ENCODE data around the gene GPD1L.
"Not testable (repeated sequence)": the region's sequence is repeated elsewhere in the genome, so short reads cannot be mapped to it uniquely, and the experiment has no call there.

GPD1L gene

DNA sequence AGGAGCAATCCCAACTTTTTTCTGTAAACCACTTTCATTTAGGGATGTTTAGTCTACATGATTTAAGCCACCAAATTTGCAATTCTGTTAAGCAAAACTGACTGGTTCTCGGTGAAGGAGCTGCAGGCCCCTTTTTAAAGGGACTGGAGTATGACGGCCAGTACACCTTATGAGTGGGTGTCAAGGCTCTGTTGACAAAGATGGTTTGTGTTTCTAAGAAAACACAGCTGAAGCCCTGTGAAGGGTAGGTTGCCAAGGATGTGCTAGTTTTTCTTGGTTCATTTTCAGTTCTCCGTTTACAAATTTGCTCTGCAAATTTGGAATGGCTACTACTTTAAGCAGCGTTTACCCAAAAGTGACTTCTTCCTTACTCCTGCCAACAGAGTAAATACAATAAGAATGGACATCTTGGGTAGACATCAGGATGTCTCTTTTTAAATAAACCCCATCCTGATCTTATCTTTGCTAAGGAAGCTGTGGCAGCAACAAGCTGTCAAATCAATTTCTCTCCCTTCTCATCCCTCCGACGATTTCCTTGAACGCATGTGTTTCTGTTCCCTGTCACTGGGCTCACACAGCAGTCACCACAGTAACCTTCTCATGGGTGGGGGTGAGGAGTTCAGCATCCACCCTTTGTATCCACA lies 73.8 kb downstream of the GPD1L start:
- no peak for DNase-seq (ENCODE audit: low read depth in 2 of 3, low spot score in 2 of 3)

DNA sequence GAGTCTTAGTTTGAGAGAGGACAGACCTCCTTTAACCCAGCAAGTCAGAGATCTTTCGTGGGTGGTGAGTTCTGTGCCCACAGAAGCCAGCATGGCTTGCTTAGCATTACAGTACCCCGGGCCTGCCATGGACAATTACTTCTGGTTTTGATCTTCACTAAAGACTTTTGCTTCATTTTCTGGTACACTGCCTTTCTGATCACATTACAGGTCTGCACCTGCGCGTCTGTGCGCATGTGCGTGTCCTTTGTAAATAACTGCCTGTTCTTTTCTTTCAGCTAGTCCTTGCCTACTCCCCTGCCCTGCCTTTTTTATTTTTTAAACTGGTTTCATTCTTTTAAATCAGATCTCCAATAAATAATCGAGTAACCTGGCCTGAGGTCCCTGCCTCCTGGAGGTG lies 74.9 kb downstream of the GPD1L start:
- DNase-seq (ENCODE audit: low read depth in 2 of 3, low spot score in 2 of 3), result no peak

DNA sequence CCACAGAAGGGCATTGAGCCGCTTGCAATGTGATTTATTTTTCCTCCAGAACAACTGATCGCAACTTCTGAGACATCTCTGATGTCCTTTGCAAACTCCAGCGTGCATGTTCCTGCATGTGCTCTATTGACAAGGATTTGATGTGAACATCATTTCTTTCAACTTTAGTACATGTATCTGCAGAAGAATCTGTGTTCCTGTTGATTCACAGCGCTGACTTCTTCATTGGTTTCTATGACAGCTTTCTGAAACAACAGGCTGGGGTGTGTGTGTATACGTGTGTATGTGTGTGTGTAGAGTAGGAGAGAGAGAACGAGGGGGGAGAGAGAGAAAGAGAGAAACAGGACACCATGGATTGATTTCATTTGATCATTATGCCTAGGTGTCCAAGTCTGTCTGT lies 75.4 kb downstream of the GPD1L start:
- no peak for DNase-seq (ENCODE audit: low read depth in 2 of 3, low spot score in 2 of 3)

DNA sequence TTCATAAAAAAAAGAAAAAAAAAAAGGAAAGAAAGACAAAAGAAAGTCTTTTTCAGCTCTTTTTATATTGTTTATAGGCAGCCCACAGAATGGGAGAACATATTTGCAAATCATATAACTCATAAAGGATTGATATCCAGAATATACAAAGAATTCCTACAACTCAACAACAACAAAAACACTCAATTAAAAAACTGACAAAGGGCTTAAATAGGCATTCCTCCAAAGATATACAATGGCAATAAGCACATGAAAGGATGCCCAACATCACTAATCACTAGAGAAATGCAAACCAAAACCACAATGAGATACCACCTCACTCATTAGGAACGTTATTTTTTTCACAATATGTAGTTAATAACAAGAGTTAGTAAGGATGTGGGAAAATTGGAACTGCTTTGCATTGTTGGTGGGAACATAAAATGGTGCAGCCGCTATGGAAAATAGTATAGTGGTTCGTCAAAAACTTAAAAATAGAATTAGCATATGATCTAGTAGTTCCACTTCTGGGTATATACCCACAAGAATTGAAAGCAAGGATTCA lies 77.8 kb downstream of the GPD1L start:
- no peak for DNase-seq (ENCODE audit: low read depth in 2 of 3, low spot score in 2 of 3)

DNA sequence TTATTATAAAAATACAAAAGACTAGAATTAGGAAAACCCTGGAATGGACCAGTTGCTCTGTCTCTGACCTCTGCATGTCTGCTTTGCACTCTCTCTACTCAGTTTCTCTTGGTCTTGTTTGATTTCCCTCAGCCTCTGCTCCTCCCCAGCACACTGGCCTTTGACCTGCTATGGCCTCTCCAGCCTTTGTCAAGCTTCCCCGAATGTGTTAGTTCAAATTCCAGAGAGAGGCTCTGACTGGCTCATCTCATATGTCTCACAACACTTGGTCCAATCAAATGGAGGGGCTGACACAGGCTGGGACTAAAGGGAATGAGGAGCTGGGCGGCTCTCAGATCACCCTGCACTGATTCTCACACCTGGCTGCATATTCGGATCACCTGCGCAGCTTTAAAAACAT lies 79.7 kb downstream of the GPD1L start:
- DNase-seq (ENCODE audit: low read depth in 2 of 3, low spot score in 2 of 3), result no peak

DNA sequence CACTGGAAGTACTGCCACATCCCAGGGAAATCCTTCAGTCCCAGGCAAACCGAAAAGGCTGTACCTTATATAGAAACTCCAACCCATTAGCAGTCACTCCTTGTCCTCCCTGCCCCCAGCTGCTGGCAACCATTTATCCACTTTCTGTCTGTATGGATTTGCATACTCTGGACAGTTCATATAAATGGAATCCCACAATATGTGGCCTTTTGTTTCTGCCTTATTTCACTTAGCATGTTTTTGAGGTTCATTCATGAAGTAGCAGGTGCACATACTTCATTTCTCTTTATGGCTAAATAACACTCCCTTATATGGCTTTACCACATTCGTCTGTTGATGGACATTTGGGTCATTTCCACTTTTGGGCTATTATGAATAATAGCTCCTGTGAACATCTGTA lies 80.5 kb downstream of the GPD1L start:
- DNase-seq (ENCODE audit: low read depth in 2 of 3, low spot score in 2 of 3), result no peak

DNA sequence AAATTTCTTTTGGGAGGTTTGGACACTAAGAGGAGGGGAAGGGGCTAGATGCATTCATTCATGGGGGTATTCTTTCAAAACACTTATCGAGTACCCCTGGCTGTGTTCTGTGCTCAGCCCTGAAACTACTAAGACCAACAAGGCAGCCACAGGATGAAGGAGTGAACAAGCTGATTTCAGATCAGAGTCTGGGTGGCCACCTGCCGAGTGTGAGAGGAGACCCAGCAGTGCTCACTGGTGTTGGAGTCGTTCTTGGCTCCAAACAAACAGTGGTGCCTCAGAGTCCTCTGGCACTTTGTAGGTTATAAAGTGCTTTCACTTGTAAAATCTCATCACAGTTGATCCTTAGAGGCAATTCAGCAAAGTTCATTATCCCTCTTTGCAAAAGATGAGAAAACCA lies 83.3 kb downstream of the GPD1L start:
- no peak for DNase-seq (ENCODE audit: low read depth in 2 of 3, low spot score in 2 of 3)

DNA sequence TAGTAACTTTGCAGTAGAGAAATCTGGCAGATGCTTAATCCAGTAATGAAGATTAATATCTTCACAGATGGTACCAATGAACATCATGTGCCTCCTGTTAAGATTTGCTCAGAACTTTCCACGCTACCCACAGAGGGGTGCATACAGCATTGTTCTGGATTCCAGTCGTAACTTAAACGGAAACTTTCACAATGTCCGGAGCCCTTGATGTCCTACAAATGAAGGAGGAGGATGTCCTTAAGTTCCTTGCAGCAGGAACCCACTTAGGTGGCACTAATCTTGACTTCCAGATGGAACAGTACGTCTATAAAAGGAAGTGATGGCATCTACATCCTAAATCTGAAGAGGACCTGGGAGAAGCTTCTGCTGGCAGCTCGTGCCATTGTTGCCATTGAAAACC lies 84.1 kb downstream of the GPD1L start:
- not testable (repeated sequence) for DNase-seq (ENCODE audit: low read depth in 2 of 3, low spot score in 2 of 3)

DNA sequence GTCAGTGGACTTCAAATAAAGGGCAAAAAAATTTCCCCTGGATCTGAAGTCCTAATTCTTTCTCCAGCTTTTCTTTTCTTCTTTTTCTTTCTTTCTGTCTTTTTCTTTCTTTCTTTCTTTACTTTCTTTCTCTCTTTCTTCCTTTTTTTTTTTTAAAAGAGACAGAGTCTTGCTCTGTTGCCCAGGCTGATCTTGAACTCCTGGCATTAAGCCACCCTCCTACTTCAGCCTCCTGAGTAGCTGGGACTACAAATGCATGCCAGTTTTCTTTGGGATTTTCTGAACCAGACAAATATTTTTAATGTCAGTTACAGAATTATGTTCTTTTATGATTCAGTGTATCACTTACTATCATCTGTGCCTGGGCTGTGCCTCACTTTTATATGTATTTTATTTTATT lies 86.7 kb downstream of the GPD1L start:
- DNase-seq (ENCODE audit: low read depth in 2 of 3, low spot score in 2 of 3), result no peak

DNA sequence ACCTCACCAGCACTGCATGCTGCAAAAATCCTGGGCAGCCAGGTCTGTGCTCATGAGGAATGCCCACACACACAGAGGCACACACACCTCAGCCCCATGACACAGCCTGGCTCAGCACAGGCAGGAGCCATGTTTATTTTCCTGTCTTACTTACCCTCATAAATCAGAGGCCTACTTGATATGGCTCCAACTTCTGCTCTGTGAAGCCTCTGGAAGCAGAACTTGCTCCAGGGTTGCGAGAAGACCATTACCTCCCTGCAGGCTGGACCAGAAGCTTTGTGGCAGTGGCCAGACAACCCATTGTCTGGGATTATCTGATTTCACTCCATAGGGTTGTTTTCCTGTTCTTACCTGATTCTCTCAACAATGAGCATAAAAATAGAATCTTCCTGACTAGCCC lies 88.2 kb downstream of the GPD1L start:
- no peak for DNase-seq (ENCODE audit: low read depth in 2 of 3, low spot score in 2 of 3)

DNA sequence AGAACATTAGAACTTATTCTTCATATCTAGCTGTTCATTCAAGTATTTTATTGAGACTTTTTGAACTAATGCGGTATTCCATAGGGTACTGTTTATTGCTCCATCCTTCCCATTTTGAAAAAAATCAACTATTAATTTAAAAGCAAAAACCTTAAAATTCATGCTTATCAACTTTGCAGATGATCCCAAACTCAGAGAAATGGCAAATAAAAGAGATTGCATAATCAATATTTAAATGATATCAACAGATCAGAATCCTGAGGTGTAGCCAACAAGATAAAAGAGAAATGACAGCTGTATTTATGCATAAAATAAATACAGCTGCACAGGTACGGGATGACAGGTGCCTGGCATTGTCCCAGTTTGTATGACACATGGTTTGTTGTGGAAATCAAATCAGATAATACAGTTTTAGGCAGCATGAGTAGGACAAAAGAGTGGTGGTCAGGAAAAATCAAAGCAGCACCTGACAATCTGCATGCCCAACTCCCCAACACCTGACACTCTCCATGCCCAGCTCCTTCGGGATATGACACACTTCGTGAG lies 89.6 kb downstream of the GPD1L start:
- DNase-seq (ENCODE audit: low read depth in 2 of 3, low spot score in 2 of 3), result no peak

DNA sequence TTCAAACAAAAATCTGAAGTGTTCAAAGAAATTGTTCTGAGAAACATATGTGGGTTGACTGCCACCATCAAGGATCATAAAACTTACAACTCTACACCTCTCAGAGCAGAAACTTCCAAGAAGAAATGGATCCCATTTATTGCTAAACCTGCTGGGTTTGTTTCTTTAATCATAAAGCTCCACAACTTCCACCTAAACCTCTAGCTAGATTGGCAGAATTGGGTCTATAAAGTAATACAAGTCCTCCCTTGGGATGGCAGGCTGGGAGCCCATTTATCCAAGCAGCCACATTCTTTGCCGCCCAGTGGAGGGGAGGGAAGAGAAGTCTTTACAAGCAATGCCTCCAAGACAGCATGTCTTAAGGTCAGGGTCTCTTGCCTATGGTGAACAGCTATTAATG lies 91.6 kb downstream of the GPD1L start:
- no peak for DNase-seq (ENCODE audit: low read depth in 2 of 3, low spot score in 2 of 3)

DNA sequence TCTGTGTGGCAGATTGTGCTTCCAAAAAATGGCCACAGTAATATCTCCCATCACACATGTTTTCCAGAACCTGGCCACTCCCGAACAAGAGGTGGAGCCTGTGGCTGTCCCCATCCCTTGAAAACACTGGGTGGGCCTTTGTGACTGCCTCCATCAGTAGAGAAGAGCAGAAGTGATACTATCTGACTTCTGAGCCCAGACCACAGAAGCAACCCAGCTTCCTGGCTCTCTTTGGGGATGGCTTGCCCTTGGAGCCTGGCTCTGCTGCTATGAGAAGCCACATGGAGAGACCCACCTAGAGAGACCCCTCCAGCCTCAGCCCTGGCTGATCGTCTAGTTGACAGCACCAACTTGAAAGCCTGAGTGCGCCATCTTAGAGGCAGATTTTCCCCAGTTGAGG lies 92.3 kb downstream of the GPD1L start:
- DNase-seq (ENCODE audit: low read depth in 2 of 3, low spot score in 2 of 3), result no peak

DNA sequence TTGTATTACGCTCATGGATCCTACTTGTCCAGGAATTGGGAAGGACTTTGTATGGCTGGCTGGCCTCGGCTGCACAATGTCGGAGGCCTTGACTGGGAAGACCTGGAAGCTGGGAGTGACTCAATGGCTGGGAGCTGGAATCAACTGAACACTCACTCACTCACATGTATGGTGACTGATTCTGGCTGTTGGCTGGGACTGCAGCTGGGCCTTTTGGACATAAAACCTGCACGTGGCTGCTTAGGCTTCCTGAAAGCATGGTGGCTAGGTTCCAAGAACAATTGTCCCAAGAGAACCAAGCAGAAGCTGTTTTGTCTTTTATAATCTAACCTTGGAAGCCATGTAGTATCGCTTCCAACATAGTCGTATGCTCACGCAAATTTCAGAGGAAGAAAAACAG lies 94.1 kb downstream of the GPD1L start:
- DNase-seq (ENCODE audit: low read depth in 2 of 3, low spot score in 2 of 3), result no peak

DNA sequence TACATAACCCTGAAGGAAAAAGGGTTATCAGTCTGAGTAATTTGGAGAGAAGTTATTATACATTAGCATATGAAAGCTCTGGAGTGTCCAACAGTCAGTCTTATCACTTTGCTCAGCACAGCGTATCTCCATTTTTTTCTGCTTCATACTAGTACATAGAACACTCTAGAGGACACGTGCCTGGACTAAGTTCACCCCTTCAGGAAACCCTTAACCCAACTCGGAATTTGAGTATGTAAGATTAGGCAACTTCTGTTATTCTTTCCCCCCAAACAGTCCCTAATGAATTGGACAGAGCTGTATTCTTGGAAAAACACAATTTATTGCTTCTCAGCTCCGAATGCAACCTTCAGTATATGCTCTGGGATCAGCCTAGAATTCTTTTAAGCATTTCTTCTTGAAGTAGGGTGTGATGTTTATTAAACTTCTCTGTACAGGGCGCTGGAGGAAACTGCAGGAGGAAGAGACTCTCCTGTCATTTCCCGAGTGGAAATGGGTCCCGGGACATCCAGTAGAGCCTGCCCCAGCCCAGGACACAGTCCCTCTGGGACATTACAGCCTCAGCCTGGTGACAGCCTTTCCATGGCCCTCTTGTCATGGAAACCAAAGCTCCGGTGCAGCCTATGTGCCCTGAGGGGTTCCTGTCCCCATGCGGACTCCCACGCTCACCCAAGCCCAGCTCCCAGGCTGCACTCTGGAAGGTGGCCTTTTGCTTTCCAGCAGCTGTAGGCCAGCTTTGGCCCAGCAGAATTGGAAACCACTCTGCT lies 94.8 kb downstream of the GPD1L start:
- DNase-seq (ENCODE audit: low read depth in 2 of 3, low spot score in 2 of 3), result no peak

DNA sequence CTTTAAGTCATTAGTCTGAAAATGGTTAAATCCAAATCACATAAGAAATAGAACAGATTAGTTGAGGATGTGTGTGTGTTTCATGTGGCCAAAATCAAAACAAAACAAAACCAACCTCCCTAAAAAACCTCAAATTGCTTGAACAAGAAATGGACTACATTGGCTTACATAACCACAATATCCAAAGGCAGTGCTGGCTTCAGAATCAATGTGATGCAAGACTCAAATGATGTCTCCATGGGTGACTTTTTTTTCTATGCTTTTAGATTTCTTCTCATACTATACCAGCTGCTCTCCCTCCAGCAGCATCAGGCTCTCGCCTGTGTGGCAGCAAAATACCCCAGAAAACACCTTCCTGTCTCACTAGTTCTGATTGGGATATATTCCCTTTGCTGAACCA lies 96.1 kb downstream of the GPD1L start:
- DNase-seq (ENCODE audit: low read depth in 2 of 3, low spot score in 2 of 3), result no peak

DNA sequence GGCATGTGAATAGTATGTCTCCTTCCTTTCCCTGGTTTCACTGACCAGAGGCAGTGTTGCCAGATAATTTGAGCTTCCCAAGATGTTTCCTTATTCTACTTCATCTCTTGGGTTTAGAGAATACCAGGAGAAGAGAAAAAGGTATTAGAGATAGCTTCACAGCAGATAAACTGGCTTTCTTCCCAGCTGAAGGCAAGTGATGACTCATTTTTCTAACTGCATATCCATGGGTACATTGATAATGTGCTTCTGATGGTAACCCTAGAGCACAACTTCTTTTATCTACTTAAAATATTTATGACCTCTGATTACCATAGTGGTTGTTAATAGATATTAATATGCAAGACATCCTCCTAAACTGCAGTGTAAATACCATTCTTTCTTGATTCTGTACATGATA lies 97.4 kb downstream of the GPD1L start:
- no peak for DNase-seq (ENCODE audit: low read depth in 2 of 3, low spot score in 2 of 3)

DNA sequence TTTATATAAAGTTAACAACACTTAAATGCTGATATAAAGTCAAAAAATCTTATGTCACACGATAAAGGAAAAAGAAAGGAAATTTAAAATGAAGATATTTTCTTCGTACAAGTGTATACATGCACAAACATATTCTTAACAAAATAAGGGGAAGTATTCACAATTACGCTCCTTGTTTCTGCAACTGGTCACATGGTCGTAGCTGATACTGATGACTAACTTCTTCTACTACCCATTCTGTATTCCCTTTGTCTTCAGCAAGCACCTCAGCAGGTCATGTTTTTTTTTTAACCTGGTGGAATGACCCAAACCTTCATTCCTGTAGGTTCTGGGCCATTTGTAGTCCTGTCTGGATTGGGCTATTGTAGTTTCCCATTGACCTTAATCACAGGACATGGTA lies 102.0 kb downstream of the GPD1L start:
- no peak for DNase-seq (ENCODE audit: low read depth in 2 of 3, low spot score in 2 of 3)

DNA sequence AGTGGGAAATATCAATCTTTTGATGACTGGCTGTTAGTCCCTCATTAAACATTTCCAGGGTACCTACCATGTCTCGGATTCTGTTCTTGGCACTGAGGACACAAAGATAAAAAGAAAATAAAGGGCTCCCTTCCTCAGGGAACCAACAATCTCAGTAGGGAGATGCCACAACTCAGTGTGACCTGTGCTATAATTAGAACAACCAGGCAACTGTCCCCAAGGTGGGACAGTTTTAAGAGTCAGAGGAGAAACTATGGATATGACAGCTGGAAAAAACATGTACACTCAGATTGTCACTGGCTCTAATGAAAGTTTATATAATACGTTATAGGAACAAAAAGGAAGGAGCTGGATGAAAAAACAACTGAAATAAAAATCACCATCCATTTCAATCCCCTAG lies 108.8 kb downstream of the GPD1L start:
- no peak for DNase-seq (ENCODE audit: low read depth in 2 of 3, low spot score in 2 of 3)

DNA sequence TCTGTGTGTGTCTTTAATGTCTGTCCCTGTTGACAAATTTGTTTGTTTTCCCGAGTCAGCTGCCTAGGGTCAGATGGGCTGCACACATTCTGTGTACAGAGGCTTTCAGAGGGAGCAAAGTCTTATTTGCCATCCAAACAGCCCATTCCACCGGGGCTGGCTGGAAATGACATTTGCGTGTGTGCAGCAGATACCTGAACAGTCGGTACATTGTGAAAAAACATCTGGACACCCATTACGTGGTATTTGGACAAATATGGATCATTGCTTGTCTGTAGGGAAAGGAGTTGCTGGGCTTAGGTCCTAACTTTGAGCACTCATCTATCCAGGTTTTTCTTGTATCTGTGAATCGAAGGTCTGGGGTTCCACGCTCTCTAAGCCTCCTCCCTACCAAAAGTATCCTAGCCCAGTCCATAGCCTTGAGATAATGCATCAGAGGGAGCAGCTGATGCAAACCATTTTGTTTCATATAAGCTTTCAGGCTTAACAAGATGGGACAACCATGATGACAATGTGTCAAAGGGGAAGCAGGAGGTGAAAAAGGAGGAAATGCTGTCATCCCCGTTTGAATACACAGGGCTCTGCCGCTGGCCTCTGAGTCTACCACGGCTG lies 109.9 kb downstream of the GPD1L start:
- DNase-seq (ENCODE audit: low read depth in 2 of 3, low spot score in 2 of 3), result no peak

DNA sequence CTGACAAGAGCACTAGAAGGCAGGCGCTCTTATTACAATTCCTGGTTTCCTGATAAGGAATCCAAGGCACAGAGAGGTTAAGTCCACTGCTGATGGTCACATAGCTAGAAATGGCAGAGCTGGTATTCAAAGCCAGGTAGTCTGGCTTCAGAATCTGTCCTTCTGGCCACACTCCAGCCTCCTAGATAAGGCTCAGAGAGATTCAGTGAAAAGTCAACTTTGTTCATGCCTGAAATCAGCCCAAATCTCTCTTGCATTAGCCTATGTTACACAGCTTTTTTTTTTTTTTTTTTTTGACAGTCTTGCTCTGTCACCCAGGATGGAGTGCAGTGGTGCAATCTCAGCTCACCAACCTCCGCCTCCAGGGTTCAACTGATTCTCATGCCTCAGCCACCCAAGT lies 110.9 kb downstream of the GPD1L start:
- no peak for DNase-seq (ENCODE audit: low read depth in 2 of 3, low spot score in 2 of 3)
